ENCODE measurements around the gene CDK5RAP2.

Gene CDK5RAP2

GRCh38 chr9:120446671-120447070 is 133.3 kb downstream of the CDK5RAP2 start:
- TF ChIP-seq ZBTB7A (IDR thresholded peaks at IDR 0.05; ENCODE audit: low read depth), result no peak
- no peak for TF ChIP-seq TEAD4 (IDR thresholded peaks at IDR 0.05)
- TF ChIP-seq YY1 (IDR thresholded peaks at IDR 0.05; ENCODE audit: low read depth), result no peak
- TF ChIP-seq TCF12 (IDR thresholded peaks at IDR 0.05; ENCODE audit: low read depth), result no peak
- TF ChIP-seq FOXM1 (IDR thresholded peaks at IDR 0.05; ENCODE audit: borderline replicate concordance, low read depth), result no peak
- TF ChIP-seq EP300 (IDR thresholded peaks at IDR 0.05; ENCODE audit: borderline replicate concordance), result no peak
- no peak for TF ChIP-seq CREB1 (IDR thresholded peaks at IDR 0.05; ENCODE audit: low read depth)
- TF ChIP-seq MAX (IDR thresholded peaks at IDR 0.05), result no peak
- TF ChIP-seq EGR1 (IDR thresholded peaks at IDR 0.05), result no peak
- TF ChIP-seq NFIC (IDR thresholded peaks at IDR 0.05), result no peak
- TF ChIP-seq TAF1 (IDR thresholded peaks at IDR 0.05; ENCODE audit: low read depth), result no peak
- no peak for TF ChIP-seq RAD21 (IDR thresholded peaks at IDR 0.05; ENCODE audit: low read depth)
- no peak for TF ChIP-seq USF1 (IDR thresholded peaks at IDR 0.05)
- TF ChIP-seq REST (IDR thresholded peaks at IDR 0.05; ENCODE audit: low read depth), result no peak
- no peak for TF ChIP-seq CEBPB (IDR thresholded peaks at IDR 0.05)

GRCh38 chr9:120443976-120444375 is 136.0 kb downstream of the CDK5RAP2 start:
- TF ChIP-seq TCF12 (IDR thresholded peaks at IDR 0.05; ENCODE audit: low read depth) (no peak), RAD21 (IDR thresholded peaks at IDR 0.05; ENCODE audit: low read depth) (no peak), USF1 (IDR thresholded peaks at IDR 0.05) (no peak), CEBPB (IDR thresholded peaks at IDR 0.05) (no peak), MAX (IDR thresholded peaks at IDR 0.05) (no peak), EGR1 (IDR thresholded peaks at IDR 0.05) (no peak), EP300 (IDR thresholded peaks at IDR 0.05; ENCODE audit: borderline replicate concordance) (no peak), NFIC (IDR thresholded peaks at IDR 0.05) (no peak), TEAD4 (IDR thresholded peaks at IDR 0.05) (no peak), ZBTB7A (IDR thresholded peaks at IDR 0.05; ENCODE audit: low read depth) (no peak), CREB1 (IDR thresholded peaks at IDR 0.05; ENCODE audit: low read depth) (no peak), TAF1 (IDR thresholded peaks at IDR 0.05; ENCODE audit: low read depth) (no peak), YY1 (IDR thresholded peaks at IDR 0.05; ENCODE audit: low read depth) (no peak), REST (IDR thresholded peaks at IDR 0.05; ENCODE audit: low read depth) (no peak)

- TF ChIP-seq EP300 (IDR thresholded peaks at IDR 0.05; ENCODE audit: borderline replicate concordance), result no peak
- TF ChIP-seq YY1 (IDR thresholded peaks at IDR 0.05; ENCODE audit: low read depth), result no peak
- TF ChIP-seq USF1 (IDR thresholded peaks at IDR 0.05), result no peak
- TF ChIP-seq TEAD4 (IDR thresholded peaks at IDR 0.05), result no peak
- TF ChIP-seq RAD21 (IDR thresholded peaks at IDR 0.05; ENCODE audit: low read depth), result no peak
- TF ChIP-seq MAX (IDR thresholded peaks at IDR 0.05), result no peak
- no peak for TF ChIP-seq REST (IDR thresholded peaks at IDR 0.05; ENCODE audit: low read depth)
- TF ChIP-seq ZBTB7A (IDR thresholded peaks at IDR 0.05; ENCODE audit: low read depth), result no peak
- no peak for TF ChIP-seq FOXM1 (IDR thresholded peaks at IDR 0.05; ENCODE audit: borderline replicate concordance, low read depth)
- no peak for TF ChIP-seq NFIC (IDR thresholded peaks at IDR 0.05)
- no peak for TF ChIP-seq CEBPB (IDR thresholded peaks at IDR 0.05)
- TF ChIP-seq TCF12 (IDR thresholded peaks at IDR 0.05; ENCODE audit: low read depth), result no peak
- no peak for TF ChIP-seq CREB1 (IDR thresholded peaks at IDR 0.05; ENCODE audit: low read depth)
Measured at GRCh38 chr9:120443489-120443888, 136.5 kb downstream of the CDK5RAP2 start.
